ENCODE results near the gene PLXNA4. TPM values are rescaled to one million over a fixed set of nuclear protein-coding genes. Genes with fewer than 3 reads are reported as not detected.

Gene PLXNA4
- total RNA-seq, 4 donors from 2014 or later: 0.49 to 7.1 (median 2.0) TPM

DNA sequence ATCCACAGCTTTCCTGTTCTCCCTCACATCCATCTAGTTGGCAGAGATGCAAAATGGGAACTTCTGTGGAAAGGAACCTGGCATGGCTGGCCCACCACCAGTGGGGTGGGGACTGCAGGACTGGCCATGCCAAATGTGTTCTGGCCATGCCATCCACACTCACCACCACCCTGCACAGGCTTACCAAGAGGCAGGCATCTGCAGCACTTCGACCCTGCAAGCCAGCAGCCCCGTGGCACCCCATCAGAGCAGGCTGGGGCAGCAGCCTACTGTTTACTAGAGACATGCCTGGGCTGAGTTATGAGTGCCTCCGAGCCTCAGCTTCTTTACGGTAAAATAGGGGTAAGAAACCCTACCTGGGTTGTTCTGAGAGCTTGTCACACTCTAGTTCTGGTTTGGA lies 313.1 kb downstream of the PLXNA4 start:
- intact Hi-C loops (cut with DNase I): no loop called here
- no peak overlapping the region for H3K4me3 ChIP-seq
- no peaks in the 10 kb centered on the region for H3K9me3 ChIP-seq
- H3K36me3 ChIP-seq: no peaks in the 10 kb centered on the region
- peaks cover 0 to 5% (median 0%) of the 10 kb centered on the region in 4 donors for H3K27me3 ChIP-seq
- TF ChIP-seq, protein P1, sequence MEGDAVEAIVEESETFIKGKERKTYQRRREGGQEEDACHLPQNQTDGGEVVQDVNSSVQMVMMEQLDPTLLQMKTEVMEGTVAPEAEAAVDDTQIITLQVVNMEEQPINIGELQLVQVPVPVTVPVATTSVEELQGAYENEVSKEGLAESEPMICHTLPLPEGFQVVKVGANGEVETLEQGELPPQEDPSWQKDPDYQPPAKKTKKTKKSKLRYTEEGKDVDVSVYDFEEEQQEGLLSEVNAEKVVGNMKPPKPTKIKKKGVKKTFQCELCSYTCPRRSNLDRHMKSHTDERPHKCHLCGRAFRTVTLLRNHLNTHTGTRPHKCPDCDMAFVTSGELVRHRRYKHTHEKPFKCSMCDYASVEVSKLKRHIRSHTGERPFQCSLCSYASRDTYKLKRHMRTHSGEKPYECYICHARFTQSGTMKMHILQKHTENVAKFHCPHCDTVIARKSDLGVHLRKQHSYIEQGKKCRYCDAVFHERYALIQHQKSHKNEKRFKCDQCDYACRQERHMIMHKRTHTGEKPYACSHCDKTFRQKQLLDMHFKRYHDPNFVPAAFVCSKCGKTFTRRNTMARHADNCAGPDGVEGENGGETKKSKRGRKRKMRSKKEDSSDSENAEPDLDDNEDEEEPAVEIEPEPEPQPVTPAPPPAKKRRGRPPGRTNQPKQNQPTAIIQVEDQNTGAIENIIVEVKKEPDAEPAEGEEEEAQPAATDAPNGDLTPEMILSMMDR (IDR thresholded peaks at IDR 0.05): no peak
- TF ChIP-seq POLR2A (IDR thresholded peaks at IDR 0.05): no peak
- DNase-seq: no peak
- no peaks in the 10 kb centered on the region for H3K4me1 ChIP-seq
- WGBS, 2 donors: 62% methylated on average over 3 of the region's 4 CpGs; no CpG with 5 or more reads in 1 of the 2 donors
- no peak overlapping the region for H3K27ac ChIP-seq

DNA sequence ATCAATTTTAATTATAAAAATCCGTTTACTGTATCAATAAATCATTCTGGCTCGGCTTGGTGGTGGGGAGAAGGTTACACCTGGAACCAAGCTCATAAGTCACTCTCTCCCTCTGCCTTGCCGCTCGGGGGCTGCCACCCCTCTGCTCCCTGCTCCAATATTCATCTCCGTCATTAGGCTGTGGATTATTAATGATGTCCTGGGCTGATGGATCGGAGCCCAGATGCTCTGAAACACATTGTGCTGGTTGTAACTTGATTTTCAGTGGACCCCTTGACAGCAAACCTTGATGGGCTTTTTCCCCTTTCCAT lies 314.2 kb downstream of the PLXNA4 start:
- H3K4me3 ChIP-seq: no peak overlapping the region
- no peak for DNase-seq
- H3K9me3 ChIP-seq: no peaks in the 10 kb centered on the region
- intact Hi-C loops (cut with DNase I): no loop called here
- 42 to 66% methylated on average over 5 to 6 of the region's 6 CpGs for WGBS, 2 donors
- H3K27me3 ChIP-seq: peaks cover 0 to 5% (median 0%) of the 10 kb centered on the region in 4 donors
- no peaks in the 10 kb centered on the region for H3K4me1 ChIP-seq
- no peak for TF ChIP-seq POLR2A (IDR thresholded peaks at IDR 0.05)
- TF ChIP-seq, protein P1 (IDR thresholded peaks at IDR 0.05): no peak
- H3K27ac ChIP-seq: peak overlapping the region in 2 of 4 donors; percentile 7 to 21
- H3K36me3 ChIP-seq: no peaks in the 10 kb centered on the region

DNA sequence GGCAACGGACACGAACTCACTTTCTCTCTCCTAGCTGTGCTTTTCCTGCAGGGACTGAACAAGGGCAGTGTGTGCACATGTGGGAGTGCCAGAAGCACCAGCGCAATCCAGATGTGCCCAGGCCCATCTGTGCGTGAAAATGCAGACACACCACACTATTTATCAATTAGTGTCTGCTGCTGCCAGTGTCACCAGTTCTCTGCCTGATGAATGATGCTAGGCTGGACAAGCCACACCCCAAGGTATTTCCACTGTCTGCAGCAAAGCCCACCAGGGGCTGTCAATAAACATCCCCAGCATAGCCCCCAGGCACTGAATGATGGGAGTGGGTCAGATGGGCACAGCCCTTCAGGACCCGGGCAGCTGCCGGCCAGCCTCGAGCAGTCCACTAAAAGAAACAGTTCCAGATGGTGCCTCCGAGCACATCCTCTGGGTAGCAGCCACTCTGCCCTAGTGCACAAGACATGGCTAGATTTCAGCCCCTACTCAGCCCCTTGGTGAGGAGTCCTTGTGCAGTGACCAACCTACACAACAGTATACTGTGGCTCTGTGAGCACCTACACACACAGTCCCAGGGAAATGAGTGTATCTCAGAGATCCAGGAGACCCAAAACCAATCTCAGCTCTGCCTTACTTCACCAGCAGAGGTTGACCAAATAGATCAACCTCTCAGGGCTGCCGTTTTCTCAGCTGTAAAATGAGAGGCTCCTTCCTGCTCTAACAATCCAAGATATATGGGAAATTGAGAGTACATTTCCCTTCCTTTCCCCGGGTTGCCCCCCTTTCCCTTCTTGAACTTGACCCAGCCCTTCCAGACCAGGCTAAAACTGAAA lies 314.7 kb downstream of the PLXNA4 start:
- 40 to 53% methylated on average over 6 to 10 of the region's 10 CpGs for WGBS, 2 donors
- no peak for DNase-seq
- Histone ChIP-seq H3K4me1 (peaks cover 0 to 4% (median 0%) of the 10 kb centered on the region in 3 donors), H3K9me3 (no peaks in the 10 kb centered on the region), H3K27me3 (peaks cover 0 to 5% (median 0%) of the 10 kb centered on the region in 4 donors), H3K27ac (peak overlapping the region in 3 of 4 donors; percentile 7 to 31 (median 21)), H3K4me3 (no peak overlapping the region), H3K36me3 (no peaks in the 10 kb centered on the region)
- intact Hi-C loops (cut with DNase I): no loop called here
- TF ChIP-seq, protein P1 (IDR thresholded peaks at IDR 0.05): no peak
- TF ChIP-seq POLR2A (IDR thresholded peaks at IDR 0.05): no peak

DNA sequence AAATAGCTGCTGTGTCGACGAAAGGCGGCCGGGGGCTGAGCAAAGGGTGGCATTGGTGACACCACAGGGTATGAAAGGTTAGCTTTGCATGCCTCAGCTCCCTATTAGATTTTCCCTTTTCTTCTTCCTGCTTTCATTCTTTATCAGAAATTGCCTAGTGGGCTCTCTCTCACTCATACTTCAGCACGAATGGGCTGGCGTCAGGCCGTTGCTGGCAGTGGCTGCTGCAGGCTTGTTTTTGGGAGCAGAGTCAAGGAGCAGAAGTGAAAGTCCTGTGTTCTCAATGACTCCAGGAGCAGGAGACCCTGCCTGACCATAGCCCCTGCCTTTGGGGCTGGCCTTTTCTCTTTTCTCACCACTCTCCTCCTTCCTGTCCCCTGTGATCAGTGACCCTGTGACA lies 318.0 kb downstream of the PLXNA4 start:
- TF ChIP-seq, protein P1 (IDR thresholded peaks at IDR 0.05): no peak
- H3K27ac ChIP-seq: peak overlapping the region; percentile 43 to 79 (median 74)
- no peaks in the 10 kb centered on the region for H3K36me3 ChIP-seq
- H3K4me1 ChIP-seq: peaks cover 0 to 14% (median 0%) of the 10 kb centered on the region in 3 donors
- DNase-seq: no peak
- no peak overlapping the region for H3K4me3 ChIP-seq
- no peaks in the 10 kb centered on the region for H3K9me3 ChIP-seq
- 86 to 88% methylated on average over 7 of the region's 7 CpGs for WGBS, 2 donors
- peaks cover 0 to 5% (median 0%) of the 10 kb centered on the region in 4 donors for H3K27me3 ChIP-seq
- intact Hi-C loops (cut with DNase I): no loop called here

DNA sequence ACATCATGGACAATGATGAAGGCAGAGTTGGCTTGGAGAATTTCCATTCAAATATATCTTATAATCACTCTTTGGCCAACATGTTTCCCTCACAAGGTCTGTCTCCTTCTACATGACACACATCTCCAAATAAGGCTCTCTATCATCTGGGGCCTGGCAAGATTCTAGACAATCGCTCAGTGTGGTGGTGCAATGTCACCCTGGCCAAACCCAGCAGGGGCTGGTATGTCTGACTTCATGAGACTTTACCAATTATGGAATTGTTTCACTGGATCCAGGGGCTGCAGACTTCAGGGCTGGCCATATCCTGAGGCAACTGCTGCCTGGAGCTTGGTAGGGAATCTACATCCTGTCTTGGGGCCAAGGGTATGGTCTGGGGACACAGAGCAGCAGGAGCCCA lies 319.0 kb downstream of the PLXNA4 start:
- peak overlapping the region; percentile 43 to 80 (median 74) for H3K27ac ChIP-seq
- TF ChIP-seq POLR2A (IDR thresholded peaks at IDR 0.05): no peak
- TF ChIP-seq, protein P1 (IDR thresholded peaks at IDR 0.05): no peak
- 79 to 89% methylated on average over 1 of the region's 1 CpG for WGBS, 2 donors
- H3K36me3 ChIP-seq: no peaks in the 10 kb centered on the region
- no peak for DNase-seq
- H3K9me3 ChIP-seq: no peaks in the 10 kb centered on the region
- intact Hi-C loops (cut with DNase I): no loop called here
- H3K4me3 ChIP-seq: no peak overlapping the region
- H3K4me1 ChIP-seq: peaks cover 0 to 20% (median 0%) of the 10 kb centered on the region in 3 donors
- H3K27me3 ChIP-seq: peaks cover 0 to 5% (median 0%) of the 10 kb centered on the region in 4 donors
